Measurements from ENCODE around the gene LLCFC1.

LLCFC1 gene

DNA sequence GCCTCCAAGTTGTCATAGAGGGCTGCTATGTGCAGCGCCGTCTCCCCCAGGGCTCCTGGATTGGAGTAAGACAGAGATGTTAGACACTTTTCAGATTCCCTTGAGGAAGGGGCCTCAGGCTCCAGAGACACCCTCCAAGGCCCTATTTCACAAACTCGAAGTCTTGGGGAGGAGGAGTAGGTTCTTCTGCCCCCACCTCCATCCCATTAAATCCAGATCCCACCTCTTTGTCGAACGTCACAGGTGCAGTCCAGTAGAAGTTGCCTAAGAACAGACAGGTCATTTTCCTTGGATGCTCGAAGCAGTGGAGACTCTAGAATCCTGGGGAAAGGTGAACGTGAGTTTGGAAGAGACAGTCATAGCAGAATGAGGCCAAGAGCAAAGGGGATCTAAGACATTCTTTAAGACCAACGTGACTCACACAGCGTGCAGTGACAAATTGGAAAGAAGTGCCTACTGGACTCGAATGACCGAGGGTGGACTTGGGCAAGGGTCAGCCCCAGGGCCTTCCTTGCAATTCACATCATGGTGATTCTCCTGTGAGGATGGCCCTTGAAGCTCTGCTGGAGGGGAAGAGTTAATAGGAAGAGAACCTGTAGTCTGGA lies 9.1 kb upstream of the LLCFC1 start:
- H3K27ac ChIP-seq (ENCODE audit: low read depth, low read length) = no peak overlapping the region
- H3K9ac ChIP-seq (ENCODE audit: low read depth, low read length) = no peak overlapping the region
- H3K4me3 ChIP-seq (ENCODE audit: low read length) = no peak overlapping the region
- 92% methylated on average over 11 of the region's 11 CpGs for WGBS
- H3K4me1 ChIP-seq (ENCODE audit: insufficient read depth, low read length) = no peaks in the 10 kb centered on the region
- H3K27me3 ChIP-seq (ENCODE audit: insufficient read depth, low read length) = 0 out of 2 replicates have a peak, but pooled peaks cover 6% of the 10 kb centered on the region
- no peaks in the 10 kb centered on the region for H3K9me3 ChIP-seq (ENCODE audit: insufficient read depth, low read depth, low read length)
- H3K36me3 ChIP-seq (ENCODE audit: insufficient read depth, low read length) = no peaks in the 10 kb centered on the region

DNA sequence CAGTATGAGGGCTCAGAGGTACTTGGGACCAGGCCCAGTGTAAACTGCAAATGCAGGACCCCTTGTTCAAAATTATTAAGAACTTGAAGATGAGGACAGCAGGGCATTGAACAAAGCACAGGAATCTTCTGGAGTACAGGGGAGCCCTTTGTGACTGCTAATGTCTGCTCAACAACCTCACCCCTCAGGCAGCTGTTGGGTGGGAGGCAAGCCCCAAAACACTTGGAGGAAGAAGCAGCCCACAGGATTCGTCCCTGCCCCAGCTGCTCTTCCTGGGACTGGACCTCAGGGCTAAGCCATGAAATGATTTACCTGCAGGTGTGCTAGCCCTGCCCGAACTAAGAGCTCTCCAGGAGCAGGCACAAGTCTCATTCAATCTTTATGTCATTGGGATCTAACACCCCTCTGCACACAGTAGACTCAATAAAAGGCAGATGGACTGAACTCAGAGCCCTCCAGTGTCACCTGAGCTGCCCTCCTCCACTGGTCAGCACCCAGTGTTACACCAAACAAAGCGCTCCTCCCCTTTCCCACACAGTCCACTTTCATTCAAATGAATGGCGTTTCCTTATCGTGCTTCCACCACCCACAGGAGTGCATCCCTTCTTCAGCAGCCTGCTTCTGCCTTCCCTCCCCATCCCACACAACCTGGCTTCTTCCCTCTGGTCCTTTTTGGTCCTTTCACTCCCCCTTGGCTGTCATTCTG lies 6.7 kb upstream of the LLCFC1 start:
- H3K4me1 ChIP-seq (ENCODE audit: insufficient read depth, low read length) = no peaks in the 10 kb centered on the region
- H3K36me3 ChIP-seq (ENCODE audit: insufficient read depth, low read length) = no peaks in the 10 kb centered on the region
- H3K27ac ChIP-seq (ENCODE audit: low read depth, low read length) = no peak overlapping the region
- WGBS = 56% methylated on average over 5 of the region's 5 CpGs
- H3K4me3 ChIP-seq (ENCODE audit: low read length) = no peak overlapping the region
- no peaks in the 10 kb centered on the region for H3K27me3 ChIP-seq (ENCODE audit: insufficient read depth, low read length)
- H3K9ac ChIP-seq (ENCODE audit: low read depth, low read length) = no peak overlapping the region
- no peaks in the 10 kb centered on the region for H3K9me3 ChIP-seq (ENCODE audit: insufficient read depth, low read depth, low read length)

DNA sequence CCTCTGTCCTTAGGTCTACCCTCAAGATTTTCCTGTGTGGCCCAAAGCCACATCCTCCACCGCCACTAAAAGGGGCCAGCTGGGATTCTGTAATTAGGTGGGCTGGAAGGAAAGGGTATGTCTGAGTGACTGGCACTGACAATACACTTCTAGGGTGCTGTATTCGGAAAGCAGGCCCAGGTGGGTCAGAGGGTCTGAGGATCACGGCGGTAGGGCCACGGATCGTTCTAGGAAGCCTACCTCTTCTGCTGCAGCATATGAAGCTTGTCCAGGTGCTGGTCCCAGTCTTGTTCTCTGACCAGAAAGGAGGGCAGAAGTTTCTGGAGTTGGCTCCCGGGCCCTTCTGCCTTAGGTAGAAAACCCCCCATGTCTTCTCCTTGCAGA lies 6.2 kb upstream of the LLCFC1 start:
- Histone ChIP-seq H3K36me3 (ENCODE audit: insufficient read depth, low read length) (no peaks in the 10 kb centered on the region), H3K9ac (ENCODE audit: low read depth, low read length) (no peak overlapping the region), H3K9me3 (ENCODE audit: insufficient read depth, low read depth, low read length) (no peaks in the 10 kb centered on the region), H3K27me3 (ENCODE audit: insufficient read depth, low read length) (no peaks in the 10 kb centered on the region), H3K27ac (ENCODE audit: low read depth, low read length) (no peak overlapping the region), H3K4me1 (ENCODE audit: insufficient read depth, low read length) (no peaks in the 10 kb centered on the region), H3K4me3 (ENCODE audit: low read length) (no peak overlapping the region)
- WGBS = 92% methylated on average over 7 of the region's 7 CpGs

DNA sequence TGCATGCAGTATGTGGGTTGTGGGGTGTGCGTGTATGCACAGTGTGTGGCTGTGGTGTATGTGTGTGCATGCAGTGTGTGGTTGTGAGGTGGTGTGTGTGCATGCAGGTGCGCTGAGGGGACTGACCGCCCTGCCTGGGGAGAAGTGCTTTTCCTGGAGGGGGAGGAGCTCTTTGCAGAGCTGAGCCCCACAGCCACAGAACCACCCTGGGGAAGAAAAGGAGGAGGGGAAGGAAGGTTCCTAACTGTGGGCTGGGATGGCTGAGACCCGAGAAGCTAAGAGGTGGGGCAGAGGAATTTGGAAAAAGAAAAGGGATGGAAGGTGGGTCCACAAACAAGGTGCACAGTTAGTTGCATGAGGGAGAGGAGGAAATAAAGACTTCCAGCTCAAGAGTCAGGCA lies 5.7 kb upstream of the LLCFC1 start, which contains the start of gene TRPV5:
TSS of gene TRPV5 (minus strand) at position 123 of the 400 bp plus-strand sequence. CDS start 287 bp downstream, outside the sequence.
- H3K27me3 ChIP-seq (ENCODE audit: insufficient read depth, low read length) = no peaks in the 10 kb centered on the region
- no peaks in the 10 kb centered on the region for H3K9me3 ChIP-seq (ENCODE audit: insufficient read depth, low read depth, low read length)
- H3K4me1 ChIP-seq (ENCODE audit: insufficient read depth, low read length) = no peaks in the 10 kb centered on the region
- 79% methylated on average over 4 of the region's 4 CpGs for WGBS
- no peak within 1 kb of the TSS for H3K9ac ChIP-seq (ENCODE audit: low read depth, low read length)
- no peak within 1 kb of the TSS for H3K4me3 ChIP-seq (ENCODE audit: low read length)
- no peaks in the 10 kb centered on the region for H3K36me3 ChIP-seq (ENCODE audit: insufficient read depth, low read length)
- no peak within 1 kb of the TSS for H3K27ac ChIP-seq (ENCODE audit: low read depth, low read length)

DNA sequence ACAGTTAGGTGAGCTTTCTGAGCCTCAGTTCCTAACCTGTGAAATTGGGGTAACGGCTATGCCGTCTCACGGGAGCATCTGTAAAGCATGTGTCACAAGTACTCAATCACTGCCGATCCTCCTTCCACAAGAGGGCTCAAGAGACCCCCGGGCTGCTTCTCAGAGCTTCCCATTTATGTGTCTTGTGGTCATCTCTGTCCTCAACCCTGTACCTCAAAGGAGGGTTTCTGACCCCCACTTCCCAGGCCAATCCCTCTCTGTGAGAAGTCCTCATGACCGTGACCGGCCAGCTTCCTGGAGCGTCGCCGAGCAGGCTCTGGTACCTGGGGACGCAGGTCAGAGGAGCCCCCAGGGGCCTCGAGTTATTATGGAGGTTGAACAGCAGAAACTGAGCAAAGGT lies 5.2 kb upstream of the LLCFC1 start:
- no peaks in the 10 kb centered on the region for H3K36me3 ChIP-seq (ENCODE audit: insufficient read depth, low read length)
- no peaks in the 10 kb centered on the region for H3K4me1 ChIP-seq (ENCODE audit: insufficient read depth, low read length)
- WGBS = 93% methylated on average over 12 of the region's 12 CpGs
- H3K9me3 ChIP-seq (ENCODE audit: insufficient read depth, low read depth, low read length) = no peaks in the 10 kb centered on the region
- no peak overlapping the region for H3K9ac ChIP-seq (ENCODE audit: low read depth, low read length)
- H3K27ac ChIP-seq (ENCODE audit: low read depth, low read length) = no peak overlapping the region
- no peak overlapping the region for H3K4me3 ChIP-seq (ENCODE audit: low read length)
- H3K27me3 ChIP-seq (ENCODE audit: insufficient read depth, low read length) = no peaks in the 10 kb centered on the region

DNA sequence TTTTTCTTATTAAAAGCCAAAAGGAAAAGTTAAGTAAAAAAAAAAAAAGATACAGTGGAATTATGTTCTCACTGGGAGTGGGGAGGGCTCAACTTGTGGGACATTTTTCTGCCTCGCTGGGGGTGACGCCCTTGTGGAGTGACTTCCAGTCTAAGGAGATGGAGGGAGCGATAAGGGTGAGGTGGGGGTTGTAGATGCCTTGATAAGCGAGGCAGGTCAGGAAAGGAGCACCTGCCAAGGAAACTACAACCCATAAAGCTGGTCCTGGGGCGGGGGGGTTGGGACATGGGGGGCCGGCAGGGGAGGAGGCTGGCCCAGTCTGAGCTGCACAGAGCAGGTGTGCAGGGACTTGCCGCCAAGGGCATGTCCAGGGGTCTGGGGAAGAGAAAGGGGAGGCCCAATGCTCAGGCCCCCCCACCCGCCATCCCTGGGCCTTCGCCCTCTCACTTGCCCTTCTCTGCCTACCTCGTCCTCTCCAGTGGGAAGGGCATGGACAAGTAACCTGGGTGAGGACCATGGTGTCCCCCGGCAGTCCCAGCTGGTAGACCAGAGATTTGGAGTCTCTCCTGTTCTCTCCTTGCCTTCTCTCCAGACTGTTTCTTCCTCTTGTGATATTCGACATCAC lies 3.2 kb upstream of the LLCFC1 start:
- Histone ChIP-seq H3K27ac (ENCODE audit: low read depth, low read length) (no peak overlapping the region), H3K4me3 (ENCODE audit: low read length) (no peak overlapping the region), H3K4me1 (ENCODE audit: insufficient read depth, low read length) (no peaks in the 10 kb centered on the region), H3K27me3 (ENCODE audit: insufficient read depth, low read length) (no peaks in the 10 kb centered on the region), H3K9ac (ENCODE audit: low read depth, low read length) (no peak overlapping the region), H3K36me3 (ENCODE audit: insufficient read depth, low read length) (no peaks in the 10 kb centered on the region), H3K9me3 (ENCODE audit: insufficient read depth, low read depth, low read length) (no peaks in the 10 kb centered on the region)
- WGBS = 92% methylated on average over 12 of the region's 12 CpGs

DNA sequence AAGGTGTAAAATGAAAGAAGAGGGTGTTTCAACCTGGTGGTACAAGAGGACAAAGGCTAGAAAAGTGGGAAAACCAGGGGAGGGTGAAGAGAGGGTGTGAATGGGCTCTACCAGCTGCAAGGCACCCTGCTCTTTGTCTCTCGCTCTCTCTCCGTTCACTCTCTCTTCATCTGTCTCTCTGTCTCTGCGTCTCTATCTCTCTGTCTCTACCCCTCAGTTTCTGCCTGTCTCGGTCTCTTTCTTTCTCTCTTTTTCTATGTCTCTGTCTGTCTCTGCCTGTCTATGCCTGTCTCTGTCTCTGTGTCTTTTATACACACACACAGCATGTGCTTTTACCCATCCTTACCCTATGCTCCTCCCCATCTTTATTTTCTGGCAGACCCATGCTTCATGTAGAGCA lies 673 bp upstream of the LLCFC1 start:
- Histone ChIP-seq H3K36me3 (ENCODE audit: insufficient read depth, low read length) (no peaks in the 10 kb centered on the region), H3K27me3 (ENCODE audit: insufficient read depth, low read length) (no peaks in the 10 kb centered on the region), H3K9me3 (ENCODE audit: insufficient read depth, low read depth, low read length) (no peaks in the 10 kb centered on the region), H3K27ac (ENCODE audit: low read depth, low read length) (no peak overlapping the region), H3K4me3 (ENCODE audit: low read length) (no peak overlapping the region), H3K4me1 (ENCODE audit: insufficient read depth, low read length) (no peaks in the 10 kb centered on the region), H3K9ac (ENCODE audit: low read depth, low read length) (no peak overlapping the region)
- WGBS = 92% methylated on average over 4 of the region's 4 CpGs

DNA sequence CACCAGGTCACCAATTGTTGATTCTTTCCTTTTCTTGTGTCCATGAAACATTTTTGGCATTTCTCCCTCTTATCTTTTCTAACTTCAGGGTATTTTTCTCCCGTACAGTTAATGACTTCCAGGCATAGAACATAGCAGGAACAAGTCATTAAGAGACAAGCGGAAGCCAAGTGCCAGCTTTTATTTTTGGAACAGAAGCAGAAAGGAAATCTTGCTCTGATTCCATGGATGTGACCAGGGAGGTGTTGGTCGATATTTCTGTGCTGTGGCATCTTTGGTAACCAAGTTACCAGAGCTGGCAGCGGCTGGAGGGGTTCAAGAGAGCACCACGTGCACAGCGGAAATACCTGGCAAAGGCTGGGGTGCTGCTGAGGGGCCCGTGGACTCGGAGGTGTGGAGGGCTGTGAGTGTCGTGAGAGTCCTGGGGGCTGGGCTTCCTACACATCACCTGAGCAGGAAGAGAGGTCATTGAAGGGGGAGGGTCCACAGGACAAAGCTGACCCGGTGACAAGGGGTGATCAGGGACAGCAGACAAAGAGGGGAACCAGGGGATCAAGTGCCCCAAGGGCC lies 1.8 kb downstream of the LLCFC1 start:
- Histone ChIP-seq H3K9me3 (ENCODE audit: insufficient read depth, low read depth, low read length) (no peaks in the 10 kb centered on the region), H3K27me3 (ENCODE audit: insufficient read depth, low read length) (no peaks in the 10 kb centered on the region), H3K36me3 (ENCODE audit: insufficient read depth, low read length) (no peaks in the 10 kb centered on the region), H3K9ac (ENCODE audit: low read depth, low read length) (no peak overlapping the region), H3K4me1 (ENCODE audit: insufficient read depth, low read length) (no peaks in the 10 kb centered on the region), H3K4me3 (ENCODE audit: low read length) (no peak overlapping the region), H3K27ac (ENCODE audit: low read depth, low read length) (no peak overlapping the region)
- WGBS = 92% methylated on average over 10 of the region's 10 CpGs

DNA sequence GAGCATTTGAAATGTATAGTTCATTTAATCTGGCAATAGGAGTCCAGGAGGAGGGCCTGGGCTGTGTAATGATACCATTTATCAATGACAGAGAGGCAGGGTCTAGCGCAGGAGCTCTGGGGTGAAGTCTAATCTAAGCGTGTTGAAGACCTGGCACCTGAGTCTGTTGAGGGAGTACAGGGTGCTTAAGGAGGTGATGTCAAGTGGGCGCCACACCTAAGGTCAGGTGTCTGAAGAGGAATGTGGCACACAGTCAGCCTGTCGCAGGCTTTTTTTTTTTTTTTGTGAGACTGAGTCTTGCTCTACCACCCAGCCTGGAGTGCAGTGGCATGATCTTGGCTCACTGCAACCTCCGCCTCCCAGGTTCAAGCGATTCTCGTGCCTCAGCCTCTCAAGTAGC lies 2.3 kb downstream of the LLCFC1 start:
- Histone ChIP-seq H3K9me3 (ENCODE audit: insufficient read depth, low read depth, low read length) (no peaks in the 10 kb centered on the region), H3K4me3 (ENCODE audit: low read length) (no peak overlapping the region), H3K9ac (ENCODE audit: low read depth, low read length) (no peak overlapping the region), H3K36me3 (ENCODE audit: insufficient read depth, low read length) (no peaks in the 10 kb centered on the region), H3K4me1 (ENCODE audit: insufficient read depth, low read length) (no peaks in the 10 kb centered on the region), H3K27me3 (ENCODE audit: insufficient read depth, low read length) (no peaks in the 10 kb centered on the region), H3K27ac (ENCODE audit: low read depth, low read length) (no peak overlapping the region)
- 95% methylated on average over 7 of the region's 7 CpGs for WGBS

DNA sequence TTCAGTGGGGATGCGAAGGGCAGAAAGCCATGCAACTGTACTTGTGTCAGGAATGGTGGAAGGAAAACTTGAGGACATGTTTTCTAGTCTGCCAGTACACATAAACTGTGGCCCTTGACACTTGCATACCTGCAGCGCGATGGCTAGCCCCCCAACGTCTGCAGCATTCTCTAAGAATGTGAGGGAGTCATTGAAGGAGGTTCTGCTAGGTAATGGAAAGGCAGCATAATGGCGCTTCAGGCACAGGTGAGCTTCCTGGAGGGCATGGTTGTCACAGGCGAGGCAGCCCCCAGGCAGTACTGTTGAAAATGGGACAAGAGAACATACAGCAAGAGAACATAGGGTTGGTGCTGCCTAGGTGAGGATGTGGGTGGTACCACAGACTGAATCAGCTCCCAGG lies 3.5 kb downstream of the LLCFC1 start:
- H3K4me1 ChIP-seq (ENCODE audit: insufficient read depth, low read length) = no peaks in the 10 kb centered on the region
- no peaks in the 10 kb centered on the region for H3K36me3 ChIP-seq (ENCODE audit: insufficient read depth, low read length)
- H3K4me3 ChIP-seq (ENCODE audit: low read length) = no peak overlapping the region
- H3K9ac ChIP-seq (ENCODE audit: low read depth, low read length) = no peak overlapping the region
- H3K9me3 ChIP-seq (ENCODE audit: insufficient read depth, low read depth, low read length) = no peaks in the 10 kb centered on the region
- no peaks in the 10 kb centered on the region for H3K27me3 ChIP-seq (ENCODE audit: insufficient read depth, low read length)
- 97% methylated on average over 6 of the region's 6 CpGs for WGBS
- H3K27ac ChIP-seq (ENCODE audit: low read depth, low read length) = no peak overlapping the region

DNA sequence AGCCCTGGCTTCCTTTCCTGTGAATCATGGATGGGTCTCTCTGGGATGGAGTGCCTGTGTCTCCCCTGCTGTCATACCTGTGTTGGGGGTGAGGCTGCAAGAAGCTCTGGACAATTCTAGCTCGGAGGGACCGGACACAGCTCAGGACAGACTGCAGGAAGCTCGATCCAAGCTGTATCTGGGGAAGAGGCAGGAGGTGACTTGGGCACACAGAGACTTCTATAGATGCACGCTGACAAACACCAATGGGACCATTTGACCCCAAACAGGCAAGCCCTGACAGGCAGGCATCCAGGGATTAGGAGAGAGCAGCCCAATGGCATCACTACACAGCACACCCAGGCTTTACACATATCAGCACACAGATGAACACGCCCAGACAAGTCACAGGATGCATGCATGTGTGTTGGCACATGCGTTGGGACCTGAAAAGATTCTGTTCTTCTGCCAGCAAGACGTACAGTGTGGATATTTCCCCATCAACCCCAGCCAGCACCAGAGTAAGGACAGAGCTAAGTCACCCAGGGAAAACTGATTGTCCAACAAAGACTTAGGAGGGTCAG lies 4.5 kb downstream of the LLCFC1 start:
- WGBS = 94% methylated on average over 7 of the region's 7 CpGs
- H3K9me3 ChIP-seq (ENCODE audit: insufficient read depth, low read depth, low read length) = no peaks in the 10 kb centered on the region

More for the DNA sequence above, 4.5 kb downstream of the LLCFC1 start:
- Histone ChIP-seq H3K27me3 (ENCODE audit: insufficient read depth, low read length) (no peaks in the 10 kb centered on the region), H3K9ac (ENCODE audit: low read depth, low read length) (no peak overlapping the region), H3K36me3 (ENCODE audit: insufficient read depth, low read length) (no peaks in the 10 kb centered on the region), H3K4me1 (ENCODE audit: insufficient read depth, low read length) (no peaks in the 10 kb centered on the region), H3K27ac (ENCODE audit: low read depth, low read length) (no peak overlapping the region), H3K4me3 (ENCODE audit: low read length) (no peak overlapping the region)
